PC-9 (cell line): ENCODE measurements around the gene IMPA2. TPM values are rescaled to one million over a fixed set of nuclear protein-coding genes. Genes with fewer than 3 reads are reported as not detected.

Experiments used
- BruUV-seq: library from RNA; stranded (reverse); fragments of 400-500 nt; replicated peaks from 2 replicates; lab custom pipeline; 2021; lab: Mats Ljungman, UMichigan
- CTCF ChIA-PET: fragments of 300-600 bp; sonication (Branson Sonifier 250); formaldehyde crosslinking; loops from one replicate; lab custom pipeline; 2022; ENCODE audit warnings: antibody characterized with exemption; lab: Charles Lee
- POLR2A ChIA-PET: fragments of 300-600 bp; sonication (Branson Sonifier 250); formaldehyde crosslinking; loops from one replicate; lab custom pipeline; 2022; ENCODE audit warnings: antibody characterized with exemption; ENCODE audit not compliant: unreplicated experiment; lab: Charles Lee
- DNase-seq, 2 experiments: peaks; one replicate each; pipeline versions ENCODE4 v3.0.0 to v3.0.0-alpha.2; 2015 to 2022; ENCODE audit warnings: mixed read lengths in 1 of 2
- H2AFZ ChIP-seq: fragments of 200-600 bp; sonication (generic); 2 replicates; pipeline ENCODE4 v1.8.1; 2017; ENCODE audit warnings: antibody characterized with exemption
- H3F3A ChIP-seq: fragments of 200-600 bp; sonication (generic); 2 replicates; pipeline ENCODE4 v1.8.1; 2017; ENCODE audit warnings: antibody characterized with exemption, mild to moderate bottlenecking, low read depth; ENCODE audit not compliant: insufficient read depth
- H3K27ac ChIP-seq: fragments of 200-600 bp; sonication (generic); 2 replicates; pipeline ENCODE4 v1.6.1; 2016; ENCODE audit warnings: mixed run types
- H3K27me3 ChIP-seq: fragments of 200-600 bp; sonication (generic); 2 replicates; pipeline ENCODE4 v1.6.1; 2016; ENCODE audit warnings: low read depth, mixed run types; ENCODE audit not compliant: insufficient read depth
- H3K36me3 ChIP-seq: fragments of 200-600 bp; sonication (generic); 2 replicates; pipeline ENCODE4 v1.6.1; 2016; ENCODE audit warnings: low read depth, mixed run types
- H3K4me1 ChIP-seq: fragments of 200-600 bp; sonication (generic); replicated peaks from 2 replicates; pipeline ENCODE4 v1.6.1; 2016; ENCODE audit warnings: mixed run types; ENCODE audit not compliant: insufficient read depth
- H3K4me2 ChIP-seq: fragments of 200-600 bp; sonication (generic); 2 replicates; pipeline ENCODE4 v1.6.1; 2017; ENCODE audit warnings: mixed run types
- H3K4me3 ChIP-seq: fragments of 200-600 bp; sonication (generic); 2 replicates; pipeline ENCODE4 v1.6.1; 2016; ENCODE audit warnings: mixed run types
- H3K79me2 ChIP-seq: fragments of 200-600 bp; sonication (generic); 2 replicates; pipeline ENCODE4 v1.6.1; 2017; ENCODE audit warnings: low read depth, mixed run types
- H3K9me2 ChIP-seq: fragments of 200-600 bp; sonication (generic); 2 replicates; pipeline ENCODE4 v1.8.1; 2017; ENCODE audit warnings: mild to moderate bottlenecking; ENCODE audit not compliant: insufficient read depth
- H3K9me3 ChIP-seq: fragments of 200-600 bp; sonication (generic); 2 replicates; pipeline ENCODE4 v1.8.1; 2016; ENCODE audit warnings: low read depth; ENCODE audit not compliant: insufficient read depth
- H4K20me1 ChIP-seq: fragments of 200-600 bp; sonication (generic); 2 replicates; pipeline ENCODE4 v1.8.1; 2017; ENCODE audit not compliant: insufficient read depth
- EZH2 ChIP-seq: fragments of 200-600 bp; sonication (generic); IDR thresholded peaks from 2 replicates; pipeline ENCODE4 v1.8.0; 2017; ENCODE audit warnings: antibody characterized with exemption, low read depth
- intact Hi-C: fragments of 100-400 bp; cut with micrococcal nuclease; formaldehyde crosslinking; loops from one replicate; pipeline ENCODE4 v1.10.0; 2022; ENCODE audit not compliant: unreplicated experiment
- total RNA-seq: library from RNA; stranded (reverse); gene quantifications from 2 replicates; pipeline ENCODE4 v1.2.3, GENCODE V29; 2021
- TF ChIP-seq, protein P1 (sequence below): fragments of 200-600 bp; sonication (generic); conservative IDR thresholded peaks from 2 replicates; pipeline ENCODE4 v1.6.1; 2017; ENCODE audit warnings: mixed run types, antibody characterized with exemption, mild to moderate bottlenecking, moderate library complexity

The IMPA2 gene
- total RNA-seq, 1 experiment from 2014 or later = 91.4 TPM

DNA sequence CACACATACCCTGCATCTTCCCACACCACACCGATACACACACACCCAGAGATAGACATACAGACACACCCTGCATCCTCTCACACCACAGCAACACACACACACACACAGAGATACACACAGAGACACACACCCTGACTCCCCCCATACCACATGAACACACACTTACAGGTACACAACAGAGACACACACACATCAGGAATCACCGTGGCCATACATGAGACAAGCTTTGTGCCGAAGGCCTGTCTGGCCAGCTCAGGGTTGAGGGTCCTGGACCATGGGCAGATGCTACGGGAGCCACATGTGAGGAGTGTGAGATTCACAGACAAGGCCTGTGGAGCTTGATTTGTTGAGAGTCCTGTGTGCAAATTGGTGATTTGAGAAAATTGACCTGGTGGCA lies 15.6 kb downstream of the IMPA2 start:
- H3K4me2 ChIP-seq = no peak overlapping the region
- TF ChIP-seq EZH2 = no peak
- TF ChIP-seq, protein P1, sequence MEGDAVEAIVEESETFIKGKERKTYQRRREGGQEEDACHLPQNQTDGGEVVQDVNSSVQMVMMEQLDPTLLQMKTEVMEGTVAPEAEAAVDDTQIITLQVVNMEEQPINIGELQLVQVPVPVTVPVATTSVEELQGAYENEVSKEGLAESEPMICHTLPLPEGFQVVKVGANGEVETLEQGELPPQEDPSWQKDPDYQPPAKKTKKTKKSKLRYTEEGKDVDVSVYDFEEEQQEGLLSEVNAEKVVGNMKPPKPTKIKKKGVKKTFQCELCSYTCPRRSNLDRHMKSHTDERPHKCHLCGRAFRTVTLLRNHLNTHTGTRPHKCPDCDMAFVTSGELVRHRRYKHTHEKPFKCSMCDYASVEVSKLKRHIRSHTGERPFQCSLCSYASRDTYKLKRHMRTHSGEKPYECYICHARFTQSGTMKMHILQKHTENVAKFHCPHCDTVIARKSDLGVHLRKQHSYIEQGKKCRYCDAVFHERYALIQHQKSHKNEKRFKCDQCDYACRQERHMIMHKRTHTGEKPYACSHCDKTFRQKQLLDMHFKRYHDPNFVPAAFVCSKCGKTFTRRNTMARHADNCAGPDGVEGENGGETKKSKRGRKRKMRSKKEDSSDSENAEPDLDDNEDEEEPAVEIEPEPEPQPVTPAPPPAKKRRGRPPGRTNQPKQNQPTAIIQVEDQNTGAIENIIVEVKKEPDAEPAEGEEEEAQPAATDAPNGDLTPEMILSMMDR = no peak
- no peaks in the 10 kb centered on the region for H3K9me2 ChIP-seq
- H3K27ac ChIP-seq = no peak overlapping the region
- no peak overlapping the region for H2AFZ ChIP-seq
- no peaks in the 10 kb centered on the region for H3K79me2 ChIP-seq
- intact Hi-C loops = loop anchor here (5.0 to 10.0 kb wide), 2 partner anchors 40 to 192 kb away; no protein-coding TSS in a partner anchor
- H3K9me3 ChIP-seq = no peaks in the 10 kb centered on the region
- no peaks in the 10 kb centered on the region for H4K20me1 ChIP-seq
- H3K4me3 ChIP-seq = no peak overlapping the region
- POLR2A ChIA-PET = interaction anchor here (0.7 kb wide), 1 partner anchor 24 kb away, joined by 4 read pairs; no protein-coding TSS in a partner anchor
- peaks cover 17% of the 10 kb centered on the region for H3K4me1 ChIP-seq
- no peaks in the 10 kb centered on the region; the same call in 1 of the 2 replicates for H3F3A ChIP-seq
- DNase-seq = no peak
- CTCF ChIA-PET = interaction anchor here (3.5 kb wide), 1 partner anchor 59 kb away, joined by 41 read pairs; no protein-coding TSS in a partner anchor
- BruUV-seq = no TSS peak
- no peaks in the 10 kb centered on the region for H3K27me3 ChIP-seq
- H3K36me3 ChIP-seq = no peaks in the 10 kb centered on the region

- H4K20me1 ChIP-seq = no peaks in the 10 kb centered on the region
- ChIA-PET CTCF (interaction anchor here (1.6 kb wide), 1 partner anchor 60 kb away, joined by 14 read pairs; no protein-coding TSS in a partner anchor), POLR2A (no interaction called here)
- TF ChIP-seq EZH2 = no peak
- TF ChIP-seq, protein P1 = no peak
- no peaks in the 10 kb centered on the region for H3K36me3 ChIP-seq
- no peaks in the 10 kb centered on the region for H3K79me2 ChIP-seq
- no peak overlapping the region for H3K4me2 ChIP-seq
- no peaks in the 10 kb centered on the region for H3K9me2 ChIP-seq
- no peak overlapping the region for H3K4me3 ChIP-seq
- no peaks in the 10 kb centered on the region for H3K9me3 ChIP-seq
- no peak for DNase-seq
- no peak overlapping the region for H3K27ac ChIP-seq
- no peak overlapping the region for H2AFZ ChIP-seq
- intact Hi-C loops = loop anchor here (5.0 to 10.0 kb wide), 2 partner anchors 40 to 193 kb away; no protein-coding TSS in a partner anchor
- no TSS peak for BruUV-seq
- H3K27me3 ChIP-seq = no peaks in the 10 kb centered on the region
- H3K4me1 ChIP-seq = peaks cover 17% of the 10 kb centered on the region
- no peaks in the 10 kb centered on the region; the same call in 1 of the 2 replicates for H3F3A ChIP-seq
Measured at GRCh38 chr18:11997466-11997865, 16.2 kb downstream of the IMPA2 start.

DNA sequence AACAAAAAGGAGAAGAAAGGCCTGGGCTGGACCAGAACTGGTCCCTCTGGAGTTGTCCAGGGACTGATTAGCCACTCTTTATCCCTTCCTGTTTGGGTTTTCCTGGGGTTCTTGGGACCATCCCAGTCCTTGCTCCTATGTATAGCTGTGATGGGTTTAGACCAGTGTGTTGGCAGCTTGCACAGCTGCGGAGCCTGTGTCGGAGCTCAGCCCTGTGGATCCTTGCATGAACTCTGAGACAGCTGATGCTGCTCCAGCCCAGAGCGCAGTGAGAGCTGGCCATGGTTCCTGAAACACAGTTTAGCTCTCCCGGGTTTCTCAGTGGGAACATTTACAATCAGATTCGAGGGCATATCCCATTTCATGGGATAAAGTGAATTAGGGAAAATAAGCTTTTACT lies 16.9 kb downstream of the IMPA2 start:
- intact Hi-C loops = loop anchor here (5.0 to 10.0 kb wide), 2 partner anchors 39 to 193 kb away; no protein-coding TSS in a partner anchor
- TF ChIP-seq, protein P1 = no peak
- no peak for TF ChIP-seq EZH2
- Histone ChIP-seq H3F3A (no peaks in the 10 kb centered on the region; the same call in 1 of the 2 replicates), H3K27me3 (no peaks in the 10 kb centered on the region), H3K79me2 (no peaks in the 10 kb centered on the region), H4K20me1 (no peaks in the 10 kb centered on the region), H3K9me3 (no peaks in the 10 kb centered on the region), H3K36me3 (no peaks in the 10 kb centered on the region), H3K4me2 (no peak overlapping the region), H3K4me1 (peaks cover 17% of the 10 kb centered on the region), H3K9me2 (no peaks in the 10 kb centered on the region), H2AFZ (no peak overlapping the region), H3K4me3 (no peak overlapping the region), H3K27ac (no peak overlapping the region)
- no TSS peak for BruUV-seq
- ChIA-PET POLR2A (no interaction called here), CTCF (interaction anchor here (1.6 kb wide), 1 partner anchor 61 kb away, joined by 14 read pairs; no protein-coding TSS in a partner anchor)
- DNase-seq = no peak
